ENCODE measurements around the gene DROSHA.

Gene DROSHA

GRCh38 chr5:31496891-31497290, 35.0 kb downstream of the DROSHA start:
- Histone ChIP-seq H3K27me3 (ENCODE audit: low read depth) (no peaks in the 10 kb centered on the region), H3K36me3 (replicated peaks) (peaks cover 82% of the 10 kb centered on the region), H3K4me1 (no peaks in the 10 kb centered on the region), H3K9me3 (no peaks in the 10 kb centered on the region), H3K4me3 (no peak overlapping the region)
- in situ Hi-C loops (cut with MboI; ENCODE audit: low sequenced_read_pairs), result no loop called here
- no peak for DNase-seq (ENCODE audit: low spot score in 2 of 2)

GRCh38 chr5:31496301-31496700, 35.6 kb downstream of the DROSHA start:
- Histone ChIP-seq H3K4me1 (no peaks in the 10 kb centered on the region), H3K36me3 (replicated peaks) (peaks cover 84% of the 10 kb centered on the region), H3K4me3 (no peak overlapping the region), H3K27me3 (ENCODE audit: low read depth) (no peaks in the 10 kb centered on the region), H3K9me3 (no peaks in the 10 kb centered on the region)
- no peak for DNase-seq (ENCODE audit: low spot score in 2 of 2)
- in situ Hi-C loops (cut with MboI; ENCODE audit: low sequenced_read_pairs), result no loop called here

- Histone ChIP-seq H3K9me3 (no peaks in the 10 kb centered on the region), H3K4me1 (no peaks in the 10 kb centered on the region), H3K36me3 (replicated peaks) (peaks cover 86% of the 10 kb centered on the region), H3K4me3 (no peak overlapping the region), H3K27me3 (ENCODE audit: low read depth) (no peaks in the 10 kb centered on the region)
- no peak for DNase-seq (ENCODE audit: low spot score in 2 of 2)
- in situ Hi-C loops (cut with MboI; ENCODE audit: low sequenced_read_pairs), result no loop called here
These were observed 36.6 kb downstream of the DROSHA start for GRCh38 chr5:31495336-31495735.

- in situ Hi-C loops (cut with MboI; ENCODE audit: low sequenced_read_pairs), result no loop called here
- Histone ChIP-seq H3K9me3 (no peaks in the 10 kb centered on the region), H3K4me3 (no peak overlapping the region), H3K27me3 (ENCODE audit: low read depth) (no peaks in the 10 kb centered on the region), H3K4me1 (no peaks in the 10 kb centered on the region), H3K36me3 (replicated peaks) (peaks cover 76% of the 10 kb centered on the region)
- no peak for DNase-seq (ENCODE audit: low spot score in 2 of 2)
These were observed 39.0 kb downstream of the DROSHA start for GRCh38 chr5:31492869-31493268.

GRCh38 chr5:31487506-31487905, 44.4 kb downstream of the DROSHA start:
- Histone ChIP-seq H3K4me1 (no peaks in the 10 kb centered on the region), H3K36me3 (replicated peaks) (peaks cover 46% of the 10 kb centered on the region), H3K9me3 (no peaks in the 10 kb centered on the region), H3K27me3 (ENCODE audit: low read depth) (no peaks in the 10 kb centered on the region), H3K4me3 (no peak overlapping the region)
- in situ Hi-C loops (cut with MboI; ENCODE audit: low sequenced_read_pairs), result no loop called here
- DNase-seq (ENCODE audit: low spot score in 2 of 2), result no peak

DNA sequence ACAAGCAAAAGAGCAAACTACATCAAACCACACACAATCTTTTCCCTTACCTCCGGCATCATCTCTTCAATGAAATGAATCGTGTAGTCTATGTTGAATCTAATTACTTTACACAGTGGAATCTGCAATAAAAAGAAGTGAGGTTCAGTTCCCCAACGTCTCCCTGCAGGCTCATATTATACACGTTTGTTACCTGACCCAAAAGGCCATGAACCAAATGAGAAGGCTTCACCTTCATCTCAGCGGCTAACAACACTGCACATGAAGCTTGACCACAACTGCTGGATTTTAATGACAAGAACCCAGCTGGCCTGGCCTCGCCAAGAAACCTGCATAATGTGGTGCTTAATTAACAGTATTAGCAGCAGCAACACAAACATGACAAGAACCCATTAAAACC, 45.5 kb downstream of the DROSHA start:
- no peak for DNase-seq (ENCODE audit: low spot score in 2 of 2)
- Histone ChIP-seq H3K9me3 (no peaks in the 10 kb centered on the region), H3K4me3 (no peak overlapping the region), H3K27me3 (ENCODE audit: low read depth) (no peaks in the 10 kb centered on the region), H3K36me3 (replicated peaks) (peaks cover 47% of the 10 kb centered on the region), H3K4me1 (no peaks in the 10 kb centered on the region)
- in situ Hi-C loops (cut with MboI; ENCODE audit: low sequenced_read_pairs), result no loop called here

GRCh38 chr5:31485376-31486207, 46.3 kb downstream of the DROSHA start:
- no peaks in the 10 kb centered on the region for H3K9me3 ChIP-seq
- in situ Hi-C loops (cut with MboI; ENCODE audit: low sequenced_read_pairs), result no loop called here
- no peaks in the 10 kb centered on the region for H3K4me1 ChIP-seq
- peaks cover 48% of the 10 kb centered on the region for H3K36me3 ChIP-seq (replicated peaks)
- H3K27me3 ChIP-seq (ENCODE audit: low read depth), result no peaks in the 10 kb centered on the region
- DNase-seq (ENCODE audit: low spot score in 2 of 2), result no peak
- no peak overlapping the region for H3K4me3 ChIP-seq

DNA sequence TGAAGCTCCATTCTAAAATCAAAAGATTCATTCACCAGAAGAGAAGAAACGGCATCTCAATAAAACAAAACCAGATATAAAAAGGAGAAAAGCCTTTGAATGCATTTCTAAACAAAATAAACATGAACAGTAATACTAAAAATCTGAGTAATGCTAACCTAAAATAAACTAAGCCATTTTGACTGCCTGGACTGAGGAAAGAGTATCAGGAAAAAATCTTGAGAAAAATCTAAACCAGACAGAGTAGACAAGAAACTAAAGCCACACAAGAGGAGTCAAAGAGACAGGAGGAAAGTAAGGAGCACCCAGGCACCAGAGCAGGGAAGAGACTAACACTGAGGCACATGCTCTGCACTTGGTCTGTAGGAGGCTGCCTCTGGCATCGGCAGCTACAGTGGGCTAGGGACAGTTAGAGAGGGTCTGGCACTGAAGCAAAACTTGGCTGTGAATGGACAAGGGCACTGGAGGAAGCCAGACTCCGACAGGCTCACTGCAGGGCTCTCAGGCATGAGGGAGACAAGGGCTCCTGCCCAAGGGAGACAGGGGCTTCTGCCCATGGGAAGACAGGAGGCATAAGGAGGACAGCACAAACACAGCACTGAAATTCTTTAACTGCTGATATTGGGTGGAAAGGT, 50.2 kb downstream of the DROSHA start:
- H3K4me1 ChIP-seq, result no peaks in the 10 kb centered on the region
- DNase-seq (ENCODE audit: low spot score in 2 of 2), result no peak
- no peaks in the 10 kb centered on the region for H3K27me3 ChIP-seq (ENCODE audit: low read depth)
- in situ Hi-C loops (cut with MboI; ENCODE audit: low sequenced_read_pairs), result no loop called here
- peaks cover 35% of the 10 kb centered on the region for H3K36me3 ChIP-seq (replicated peaks)
- H3K4me3 ChIP-seq, result no peak overlapping the region
- no peaks in the 10 kb centered on the region for H3K9me3 ChIP-seq

DNA sequence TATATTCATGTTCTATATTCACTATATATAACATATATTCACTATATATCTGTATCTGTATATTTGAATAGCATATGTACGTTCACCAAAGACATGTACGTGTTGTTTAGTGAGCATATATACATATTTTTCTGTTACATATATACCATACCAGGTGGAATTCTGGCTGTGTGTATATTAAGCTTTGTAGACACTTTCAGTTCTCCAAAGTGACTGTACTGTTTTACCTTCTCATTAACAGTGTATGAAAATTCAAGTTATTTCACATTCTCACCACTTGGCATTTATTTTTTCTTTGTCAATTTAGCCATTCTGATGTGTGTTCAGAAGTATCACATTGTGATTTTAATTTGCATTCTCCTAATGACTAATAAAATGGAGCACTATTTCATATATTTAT, 52.2 kb downstream of the DROSHA start:
- Histone ChIP-seq H3K27me3 (ENCODE audit: low read depth) (no peaks in the 10 kb centered on the region), H3K4me3 (no peak overlapping the region), H3K9me3 (no peaks in the 10 kb centered on the region), H3K4me1 (no peaks in the 10 kb centered on the region), H3K36me3 (replicated peaks) (peaks cover 29% of the 10 kb centered on the region)
- no peak for DNase-seq (ENCODE audit: low spot score in 2 of 2)
- in situ Hi-C loops (cut with MboI; ENCODE audit: low sequenced_read_pairs), result no loop called here

DNA sequence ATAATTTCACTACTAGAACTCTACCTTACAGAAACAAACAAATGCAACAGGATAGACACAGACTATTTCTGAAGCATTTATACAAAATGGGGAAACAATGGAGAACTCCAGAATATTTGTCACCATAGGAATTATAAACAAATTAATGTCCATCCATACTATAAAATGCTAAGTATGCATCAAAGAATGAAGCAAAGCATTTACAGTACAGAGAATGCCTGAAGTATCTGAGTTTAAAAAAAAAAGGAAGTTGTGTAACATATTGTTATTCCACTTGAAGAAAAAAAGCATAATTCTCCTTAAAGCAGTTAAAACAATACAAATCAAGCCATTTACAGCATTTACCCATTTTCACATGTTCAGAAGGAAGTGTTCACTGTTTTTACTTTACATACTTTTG, 53.0 kb downstream of the DROSHA start:
- in situ Hi-C loops (cut with MboI; ENCODE audit: low sequenced_read_pairs), result no loop called here
- Histone ChIP-seq H3K4me1 (no peaks in the 10 kb centered on the region), H3K27me3 (ENCODE audit: low read depth) (no peaks in the 10 kb centered on the region), H3K9me3 (no peaks in the 10 kb centered on the region), H3K4me3 (no peak overlapping the region), H3K36me3 (replicated peaks) (peaks cover 25% of the 10 kb centered on the region)
- DNase-seq (ENCODE audit: low spot score in 2 of 2), result no peak

- H3K9me3 ChIP-seq, result no peaks in the 10 kb centered on the region
- H3K36me3 ChIP-seq (replicated peaks), result peaks cover 25% of the 10 kb centered on the region
- no peaks in the 10 kb centered on the region for H3K4me1 ChIP-seq
- in situ Hi-C loops (cut with MboI; ENCODE audit: low sequenced_read_pairs), result no loop called here
- H3K27me3 ChIP-seq (ENCODE audit: low read depth), result no peaks in the 10 kb centered on the region
- no peak for DNase-seq (ENCODE audit: low spot score in 2 of 2)
- H3K4me3 ChIP-seq, result no peak overlapping the region
These were observed 53.9 kb downstream of the DROSHA start for GRCh38 chr5:31477971-31478370.

- Histone ChIP-seq H3K36me3 (replicated peaks) (peaks cover 25% of the 10 kb centered on the region), H3K27me3 (ENCODE audit: low read depth) (no peaks in the 10 kb centered on the region), H3K4me1 (no peaks in the 10 kb centered on the region), H3K9me3 (no peaks in the 10 kb centered on the region), H3K4me3 (no peak overlapping the region)
- no peak for DNase-seq (ENCODE audit: low spot score in 2 of 2)
- in situ Hi-C loops (cut with MboI; ENCODE audit: low sequenced_read_pairs), result no loop called here
These were observed 54.4 kb downstream of the DROSHA start for GRCh38 chr5:31477516-31477915.

- in situ Hi-C loops (cut with MboI; ENCODE audit: low sequenced_read_pairs), result no loop called here
- Histone ChIP-seq H3K4me1 (no peaks in the 10 kb centered on the region), H3K27me3 (ENCODE audit: low read depth) (no peaks in the 10 kb centered on the region), H3K9me3 (no peaks in the 10 kb centered on the region), H3K4me3 (no peak overlapping the region), H3K36me3 (replicated peaks) (peaks cover 19% of the 10 kb centered on the region)
- DNase-seq (ENCODE audit: low spot score in 2 of 2), result no peak
These were observed 55.2 kb downstream of the DROSHA start for GRCh38 chr5:31476738-31477141.

GRCh38 chr5:31471916-31472315, 60.0 kb downstream of the DROSHA start:
- Histone ChIP-seq H3K4me1 (no peaks in the 10 kb centered on the region), H3K27me3 (ENCODE audit: low read depth) (no peaks in the 10 kb centered on the region), H3K9me3 (no peaks in the 10 kb centered on the region), H3K4me3 (no peak overlapping the region), H3K36me3 (replicated peaks) (peaks cover 7% of the 10 kb centered on the region)
- in situ Hi-C loops (cut with MboI; ENCODE audit: low sequenced_read_pairs), result no loop called here
- DNase-seq (ENCODE audit: low spot score in 2 of 2), result no peak

All from HAP-1 (cell line).